NB4 (cell line): ENCODE results near the gene OST4.

ENCODE experiments used
- POLR2A ChIP-seq: IDR thresholded peaks from 2 replicates; pipeline ENCODE4 v1.6.1; 2011; ENCODE audit warnings: mild to moderate bottlenecking; ENCODE audit not compliant: insufficient read length; ENCODE audit errors: extremely low read depth
- TF ChIP-seq, protein P1 (sequence below): IDR thresholded peaks from one replicate; pipeline ENCODE4 v1.5.1; 2012; ENCODE audit warnings: low read depth, low read length

DNA sequence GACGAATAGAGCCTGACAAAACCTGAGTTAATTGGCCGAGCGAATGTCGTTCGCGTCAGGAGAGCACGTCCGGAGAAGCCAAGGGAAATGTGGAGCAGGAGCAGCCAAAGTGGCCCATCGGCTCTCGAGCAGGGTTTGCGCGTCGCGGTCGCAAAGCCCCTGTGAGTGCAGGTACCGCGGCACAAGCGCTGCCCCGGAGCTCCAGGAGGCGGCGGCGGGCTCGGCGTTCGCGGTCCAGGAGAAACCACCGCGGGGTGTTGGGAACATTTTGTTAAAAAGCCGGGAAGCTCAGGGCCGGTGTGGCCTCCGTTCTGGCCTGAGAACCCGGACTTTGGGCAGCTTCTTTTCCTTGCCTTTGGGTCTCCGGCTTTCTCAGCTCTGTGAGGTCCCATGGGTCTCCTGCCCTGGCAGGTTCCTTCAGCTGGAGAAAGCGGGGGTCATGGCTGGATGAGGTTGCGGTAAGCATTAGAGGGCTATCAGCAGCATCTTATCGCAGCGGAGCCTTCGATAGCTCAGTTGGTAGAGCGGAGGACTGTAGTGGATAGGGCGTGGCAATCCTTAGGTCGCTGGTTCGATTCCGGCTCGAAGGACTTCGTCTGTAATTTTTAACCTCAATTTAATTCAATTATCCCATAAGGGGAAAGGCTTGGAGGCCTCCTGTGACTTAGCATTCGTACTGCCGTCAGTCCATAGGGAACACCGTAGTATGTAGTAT lies 21.0 kb downstream of the OST4 start:
- TF ChIP-seq, protein P1, sequence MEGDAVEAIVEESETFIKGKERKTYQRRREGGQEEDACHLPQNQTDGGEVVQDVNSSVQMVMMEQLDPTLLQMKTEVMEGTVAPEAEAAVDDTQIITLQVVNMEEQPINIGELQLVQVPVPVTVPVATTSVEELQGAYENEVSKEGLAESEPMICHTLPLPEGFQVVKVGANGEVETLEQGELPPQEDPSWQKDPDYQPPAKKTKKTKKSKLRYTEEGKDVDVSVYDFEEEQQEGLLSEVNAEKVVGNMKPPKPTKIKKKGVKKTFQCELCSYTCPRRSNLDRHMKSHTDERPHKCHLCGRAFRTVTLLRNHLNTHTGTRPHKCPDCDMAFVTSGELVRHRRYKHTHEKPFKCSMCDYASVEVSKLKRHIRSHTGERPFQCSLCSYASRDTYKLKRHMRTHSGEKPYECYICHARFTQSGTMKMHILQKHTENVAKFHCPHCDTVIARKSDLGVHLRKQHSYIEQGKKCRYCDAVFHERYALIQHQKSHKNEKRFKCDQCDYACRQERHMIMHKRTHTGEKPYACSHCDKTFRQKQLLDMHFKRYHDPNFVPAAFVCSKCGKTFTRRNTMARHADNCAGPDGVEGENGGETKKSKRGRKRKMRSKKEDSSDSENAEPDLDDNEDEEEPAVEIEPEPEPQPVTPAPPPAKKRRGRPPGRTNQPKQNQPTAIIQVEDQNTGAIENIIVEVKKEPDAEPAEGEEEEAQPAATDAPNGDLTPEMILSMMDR = no peak
- peak; percentile 21 for TF ChIP-seq POLR2A
